H1 (cell line): ENCODE results near the gene GET3.

Experiments
- TAF1 ChIP-seq: IDR thresholded peaks from 2 replicates; pipeline ENCODE4 v1.6.1; 2011; ENCODE audit warnings: mild to moderate bottlenecking, low read depth, low read length
- TF ChIP-seq, protein P1 (sequence below), 3 experiments: IDR thresholded peaks; 1 replicate in 2 of 3; 2 replicates in 1 of 3; pipeline versions ENCODE4 v1.5.1 to v1.6.1; 2011; ENCODE audit warnings: low read length in 3 of 3, mild to moderate bottlenecking in 3 of 3, inconsistent platforms in 2 of 3, low read depth in 1 of 3, moderate library complexity in 1 of 3; ENCODE audit not compliant: insufficient read depth in 1 of 3; ENCODE audit errors: control extremely low read depth in 1 of 3

DNA sequence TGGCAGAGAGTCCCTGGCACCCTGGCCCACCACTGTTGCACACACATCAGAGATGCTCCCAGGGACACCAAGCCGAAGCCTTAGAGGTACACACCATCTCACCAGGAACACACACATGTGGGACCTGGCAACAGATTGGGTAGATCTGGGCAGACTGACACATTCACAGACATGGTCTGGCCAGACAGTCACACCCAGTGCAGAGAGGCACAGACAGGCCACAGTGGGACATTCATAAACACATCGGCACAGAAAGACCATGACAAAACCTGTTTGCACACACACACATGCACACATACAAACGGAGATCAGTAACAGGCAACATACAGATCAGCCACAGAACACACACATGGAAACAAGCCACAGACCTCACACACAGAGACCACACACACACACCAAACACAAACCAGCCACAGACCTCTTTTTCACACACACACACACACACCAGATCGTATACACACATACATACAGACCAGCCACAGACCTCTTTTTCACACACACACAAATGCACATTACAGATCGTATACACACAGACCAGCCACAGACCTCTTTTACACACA is 47.7 kb downstream of the GET3 start:
- TF ChIP-seq TAF1: no peak
- TF ChIP-seq, protein P1, sequence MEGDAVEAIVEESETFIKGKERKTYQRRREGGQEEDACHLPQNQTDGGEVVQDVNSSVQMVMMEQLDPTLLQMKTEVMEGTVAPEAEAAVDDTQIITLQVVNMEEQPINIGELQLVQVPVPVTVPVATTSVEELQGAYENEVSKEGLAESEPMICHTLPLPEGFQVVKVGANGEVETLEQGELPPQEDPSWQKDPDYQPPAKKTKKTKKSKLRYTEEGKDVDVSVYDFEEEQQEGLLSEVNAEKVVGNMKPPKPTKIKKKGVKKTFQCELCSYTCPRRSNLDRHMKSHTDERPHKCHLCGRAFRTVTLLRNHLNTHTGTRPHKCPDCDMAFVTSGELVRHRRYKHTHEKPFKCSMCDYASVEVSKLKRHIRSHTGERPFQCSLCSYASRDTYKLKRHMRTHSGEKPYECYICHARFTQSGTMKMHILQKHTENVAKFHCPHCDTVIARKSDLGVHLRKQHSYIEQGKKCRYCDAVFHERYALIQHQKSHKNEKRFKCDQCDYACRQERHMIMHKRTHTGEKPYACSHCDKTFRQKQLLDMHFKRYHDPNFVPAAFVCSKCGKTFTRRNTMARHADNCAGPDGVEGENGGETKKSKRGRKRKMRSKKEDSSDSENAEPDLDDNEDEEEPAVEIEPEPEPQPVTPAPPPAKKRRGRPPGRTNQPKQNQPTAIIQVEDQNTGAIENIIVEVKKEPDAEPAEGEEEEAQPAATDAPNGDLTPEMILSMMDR (IDR thresholded peaks at IDR 0.05; ENCODE audit: control extremely low read depth in 1 of 3, insufficient read depth in 1 of 3, low read depth in 1 of 3, low read length in 3 of 3): no peak
